H1 (cell line): ENCODE measurements around the gene STAC. TPM values are rescaled to one million over a fixed set of nuclear protein-coding genes. Genes with fewer than 3 reads are reported as not detected.

Source experiments
- CTCF ChIA-PET: fragments of 300-600 bp; sonication (Branson Sonifier 250); formaldehyde crosslinking; loops from one replicate; lab custom pipeline; 2021; ENCODE audit not compliant: partially characterized antibody; lab: Charles Lee
- POLR2A ChIA-PET: fragments of 300-600 bp; sonication (Branson Sonifier 250); formaldehyde crosslinking; loops from one replicate; lab custom pipeline; 2021; ENCODE audit warnings: inconsistent platforms; ENCODE audit not compliant: partially characterized antibody; lab: Charles Lee
- DNase-seq, 2 experiments: peaks; one replicate each; pipeline versions ENCODE4 v3.0.0 to v3.0.0-alpha.2; 2010 to 2022; ENCODE audit warnings: low spot score in 2 of 2, low read depth in 1 of 2, mixed read lengths in 1 of 2
- FAIRE-seq: peaks from 2 replicates; lab custom pipeline; 2011; peaks lifted over from hg19 to GRCh38; lab: Jason Lieb, UNC
- H2AFZ ChIP-seq: 2 replicates; pipeline ENCODE4 v1.8.1; 2012; ENCODE audit warnings: low read length, inconsistent platforms
- H2AK5ac ChIP-seq: 2 replicates; pipeline ENCODE4 v1.6.1; 2013; ENCODE audit warnings: low read depth, low read length
- H2BK120ac ChIP-seq: replicated peaks from 2 replicates; pipeline ENCODE3; 2013; ENCODE audit warnings: low read depth, low read length, inconsistent platforms
- H2BK12ac ChIP-seq: 2 replicates; pipeline ENCODE4 v1.6.1; 2013; ENCODE audit warnings: low read depth, low read length
- H2BK15ac ChIP-seq: 2 replicates; pipeline ENCODE4 v1.6.1; 2013; ENCODE audit warnings: low read length
- H2BK20ac ChIP-seq: 2 replicates; pipeline ENCODE4 v1.6.1; 2013; ENCODE audit warnings: low read length
- H2BK5ac ChIP-seq: 2 replicates; pipeline ENCODE4 v1.6.1; 2013; ENCODE audit warnings: low read depth, low read length
- H3K14ac ChIP-seq: 2 replicates; pipeline ENCODE4 v1.6.1; 2013; ENCODE audit warnings: inconsistent platforms; ENCODE audit not compliant: insufficient read length
- H3K18ac ChIP-seq: 2 replicates; pipeline ENCODE4 v1.6.1; 2013; ENCODE audit warnings: low read length; ENCODE audit errors: extremely low read depth
- H3K23ac ChIP-seq: 2 replicates; pipeline ENCODE4 v1.6.1; 2013; ENCODE audit warnings: inconsistent platforms; ENCODE audit not compliant: insufficient read length
- H3K23me2 ChIP-seq: 2 replicates; pipeline ENCODE4 v1.6.1; 2013; ENCODE audit warnings: low read depth, low read length
- H3K27ac ChIP-seq: 2 replicates; pipeline ENCODE4 v1.6.1; 2011; ENCODE audit warnings: low read depth, low read length, inconsistent platforms
- H3K27me3 ChIP-seq, 4 experiments: replicated peaks in 1 of 4; 1 replicate in 1 of 4; 2 replicates in 3 of 4; pipeline versions ENCODE4 v1.6.1 to v1.8.1; 2011 to 2013; ENCODE audit warnings: low read length in 3 of 4, mild to moderate bottlenecking in 3 of 4, inconsistent platforms in 2 of 4, mixed read lengths in 2 of 4, moderate library complexity in 1 of 4; ENCODE audit not compliant: control insufficient read depth in 3 of 4, insufficient read depth in 3 of 4; ENCODE audit errors: extremely low read depth in 1 of 4
- H3K36me3 ChIP-seq, 4 experiments: 2 replicates each; pipeline versions ENCODE4 v1.6.1 to v1.8.1; 2011 to 2013; ENCODE audit warnings: mild to moderate bottlenecking in 4 of 4, low read length in 3 of 4, moderate library complexity in 2 of 4, control low read depth in 1 of 4, inconsistent platforms in 1 of 4; ENCODE audit not compliant: insufficient read depth in 4 of 4, control insufficient read depth in 2 of 4
- H3K4ac ChIP-seq: replicated peaks from 2 replicates; pipeline ENCODE3; 2013; ENCODE audit warnings: low read length, low read depth, mixed read lengths, inconsistent platforms; ENCODE audit not compliant: insufficient read length
- H3K4me1 ChIP-seq, 4 experiments: replicated peaks in 1 of 4; 1 replicate in 1 of 4; 2 replicates in 3 of 4; pipeline versions ENCODE4 v1.6.1 to v1.8.1; 2011 to 2013; ENCODE audit warnings: low read length in 3 of 4, inconsistent platforms in 2 of 4, mixed read lengths in 1 of 4; ENCODE audit not compliant: insufficient read depth in 4 of 4, control insufficient read depth in 3 of 4
- H3K4me2 ChIP-seq, 2 experiments: 2 replicates each; pipeline versions ENCODE4 v1.6.1 to v1.8.1; 2011 to 2013; ENCODE audit warnings: low read depth in 2 of 2, low read length in 2 of 2, control low read depth in 1 of 2, inconsistent platforms in 1 of 2, mild to moderate bottlenecking in 1 of 2; ENCODE audit not compliant: insufficient read depth in 1 of 2
- H3K4me3 ChIP-seq, 4 experiments: fragments of 200-600, 300-600 bp in 1 of 4; sonication (generic), shearing (Covaris generic), sonication (Bioruptor Twin) in 1 of 4; 2 replicates each; pipeline versions ENCODE4 v1.5.1 to v1.8.1; 2011 to 2016; ENCODE audit warnings: low read length in 4 of 4, low read depth in 3 of 4, control low read depth in 2 of 4, inconsistent platforms in 2 of 4, mild to moderate bottlenecking in 2 of 4, mixed read lengths in 1 of 4, moderate library complexity in 1 of 4; ENCODE audit not compliant: insufficient read depth in 2 of 4; ENCODE audit errors: extremely low read depth in 1 of 4
- H3K56ac ChIP-seq: replicated peaks from 2 replicates; pipeline ENCODE3; 2013; ENCODE audit warnings: low read depth, mild to moderate bottlenecking, mixed read lengths, low read length, inconsistent platforms; ENCODE audit not compliant: insufficient read length
- H3K79me1 ChIP-seq: 2 replicates; pipeline ENCODE4 v1.6.1; 2013; ENCODE audit warnings: low read depth, low read length, control low read depth
- H3K79me2 ChIP-seq, 2 experiments: 2 replicates each; pipeline versions ENCODE4 v1.6.1 to v1.8.1; 2012 to 2013; ENCODE audit warnings: low read length in 2 of 2, mild to moderate bottlenecking in 2 of 2, inconsistent platforms in 1 of 2; ENCODE audit not compliant: insufficient read depth in 2 of 2, control insufficient read depth in 1 of 2
- H3K9ac ChIP-seq, 4 experiments: replicated peaks in 1 of 4; 1 replicate in 1 of 4; 2 replicates in 3 of 4; pipeline versions ENCODE4 v1.6.1 to v1.8.1; 2011 to 2013; ENCODE audit warnings: low read depth in 3 of 4, low read length in 3 of 4, control low read depth in 2 of 4, mild to moderate bottlenecking in 2 of 4, moderate library complexity in 2 of 4, inconsistent platforms in 1 of 4; ENCODE audit errors: extremely low read depth in 1 of 4
- H3K9me3 ChIP-seq, 2 experiments: 2 replicates each; pipeline versions ENCODE4 v1.6.1 to v1.8.1; 2012 to 2013; ENCODE audit warnings: mild to moderate bottlenecking in 2 of 2, moderate library complexity in 2 of 2, control low read depth in 1 of 2, inconsistent platforms in 1 of 2, low read depth in 1 of 2, low read length in 1 of 2, mixed read lengths in 1 of 2; ENCODE audit not compliant: insufficient read depth in 2 of 2
- H4K20me1 ChIP-seq, 2 experiments: replicated peaks in 1 of 2; 2 replicates each; pipeline versions ENCODE3 to v1.8.1; 2011 to 2013; ENCODE audit warnings: inconsistent platforms in 2 of 2, low read length in 2 of 2, mild to moderate bottlenecking in 1 of 2; ENCODE audit not compliant: insufficient read depth in 2 of 2, control insufficient read depth in 1 of 2
- H4K5ac ChIP-seq: 2 replicates; pipeline ENCODE4 v1.6.1; 2013; ENCODE audit warnings: low read length, low read depth, mixed read lengths, inconsistent platforms; ENCODE audit not compliant: insufficient read length
- H4K8ac ChIP-seq: 2 replicates; pipeline ENCODE4 v1.8.0; 2013; ENCODE audit warnings: mild to moderate bottlenecking, moderate library complexity, low read length, inconsistent platforms; ENCODE audit not compliant: insufficient read depth; ENCODE audit errors: extremely low read depth
- H4K91ac ChIP-seq: replicated peaks from 2 replicates; pipeline ENCODE3; 2013; ENCODE audit warnings: low read length, mixed read lengths, inconsistent platforms; ENCODE audit not compliant: insufficient read length
- TEAD4 ChIP-seq: IDR thresholded peaks from 2 replicates; pipeline ENCODE4 v1.6.1; 2012; ENCODE audit warnings: low read depth, low read length, inconsistent platforms, mixed read lengths
- WGBS, 2 experiments: shearing (Covaris generic) in 1 of 2; methylation state at CpG; one replicate each; pipeline versions ENCODE4 v1.1.6 to v1.1.7; 2013 to 2015; ENCODE audit warnings: low lambda C conversion rate in 2 of 2, mixed read lengths in 2 of 2, inconsistent platforms in 1 of 2, low coverage in 1 of 2, missing lambda C conversion rate in 1 of 2; ENCODE audit not compliant: insufficient replicate concordance in 2 of 2, insufficient coverage in 1 of 2, insufficient read length in 1 of 2; ENCODE audit errors: extremely low coverage in 1 of 2, missing lambda C conversion rate in 1 of 2; 5-methylcytosine and 5-hydroxymethylcytosine counted together
- polyA plus RNA-seq, 7 experiments: library from polyadenylated mRNA; depleted of rRNA in 3 of 7; stranded (reverse) in 5 of 7; unstranded in 2 of 7; fragments of >200 nt in 5 of 7; fragments of 200-250 nt in 2 of 7; gene quantifications; 1 replicate in 5 of 7; 2 replicates in 1 of 7; 4 replicates in 1 of 7; pipeline versions ENCODE4 v1.2.1 to v1.2.3, GENCODE V29; 2011 to 2013; ENCODE audit warnings: missing spikeins in 2 of 7, mixed read lengths in 2 of 7
- total RNA-seq: library from RNA; stranded (reverse); fragmentation: NEBNext Ultra II Directional; extraction: Animal tissue kit (Norgen Biotek cat#: 25700); gene quantifications from 2 replicates; pipeline ENCODE4 v1.2.1, GENCODE V29; 2021

The STAC gene
- total and polyA plus RNA-seq, 2 of the 8 experiments (the other 6 are each of a cell fraction or from before 2014, with no cell fraction given), result 8.0 to 18.1 TPM

- H3K23ac ChIP-seq, result no peak overlapping the region
- no peak overlapping the region for H3K9ac ChIP-seq
- H2AFZ ChIP-seq, result no peak overlapping the region
- H2AK5ac ChIP-seq, result no peak overlapping the region
- H2BK12ac ChIP-seq, result no peak overlapping the region
- 88% methylated on average over 3 of the region's 3 CpGs; no CpG with 5 or more reads in 1 of the 2 experiments for WGBS, 2 experiments
- no peak overlapping the region for H2BK15ac ChIP-seq
- H3K4me3 ChIP-seq, result no peak overlapping the region
- no peak overlapping the region for H4K5ac ChIP-seq
- H4K20me1 ChIP-seq, result no peaks in the 10 kb centered on the region
- H3K9me3 ChIP-seq, result no peaks in the 10 kb centered on the region
- H3K4me2 ChIP-seq, result no peak overlapping the region
- no peaks in the 10 kb centered on the region for H3K23me2 ChIP-seq
- H3K79me2 ChIP-seq, result no peaks in the 10 kb centered on the region
- no peak overlapping the region for H3K18ac ChIP-seq
- no peak overlapping the region for H2BK120ac ChIP-seq
- H3K4ac ChIP-seq, result no peak overlapping the region
- no peak overlapping the region for H2BK20ac ChIP-seq
- H3K36me3 ChIP-seq, result peaks cover 0 to 3% (median 0%) of the 10 kb centered on the region in 4 experiments; a peak in 3 of 8 replicates
- ChIA-PET CTCF (no interaction called here), POLR2A (no interaction called here)
- no peaks in the 10 kb centered on the region for H3K27me3 ChIP-seq
- no peak overlapping the region for H3K14ac ChIP-seq
- FAIRE-seq, result no peak
- no peak overlapping the region for H2BK5ac ChIP-seq
- H4K91ac ChIP-seq, result no peak overlapping the region
- no peaks in the 10 kb centered on the region for H3K79me1 ChIP-seq
- no peak overlapping the region for H3K56ac ChIP-seq
- no peak overlapping the region for H4K8ac ChIP-seq
- no peak for TF ChIP-seq TEAD4
- TF ChIP-seq, all 59 proteins: peak for 0
- Histone ChIP-seq H3K4me1 (no peaks in the 10 kb centered on the region; a peak in 1 of 7 replicates), H3K27ac (no peak overlapping the region)
- DNase-seq, result no peak
Observed at GRCh38 chr3:36494461-36495109, 114.3 kb downstream of the STAC start.
